ENCODE results near the gene ZBTB17. TPM values are rescaled to one million over a fixed set of nuclear protein-coding genes. Genes with fewer than 3 reads are reported as not detected.

Gene ZBTB17
- total RNA-seq, 1 experiment from 2014 or later, result 17.4 TPM

GRCh38 chr1:15958111-15958510 is 17.8 kb downstream of the ZBTB17 start:
- H3K9me3 ChIP-seq (ENCODE audit: insufficient read depth, low read depth), result no peaks in the 10 kb centered on the region
- H3K27me3 ChIP-seq (ENCODE audit: insufficient read depth, low read depth), result no peaks in the 10 kb centered on the region
- H3K27ac ChIP-seq, result no peak overlapping the region
- no peaks in the 10 kb centered on the region for H3K36me3 ChIP-seq (ENCODE audit: low read depth)
- TF ChIP-seq CTCF (conservative IDR thresholded peaks at IDR 0.05), result no peak
- TF ChIP-seq EZH2 (IDR thresholded peaks at IDR 0.05; ENCODE audit: low read depth), result no peak
- no peak overlapping the region for H3K4me3 ChIP-seq
- H4K20me1 ChIP-seq (ENCODE audit: insufficient read depth), result no peaks in the 10 kb centered on the region
- peaks cover 11% of the 10 kb centered on the region for H3K4me1 ChIP-seq (replicated peaks; ENCODE audit: insufficient read depth)
- no peak overlapping the region for H2AFZ ChIP-seq
- DNase-seq, result no peak
- no peak overlapping the region for H3K4me2 ChIP-seq
- H3K9me2 ChIP-seq (ENCODE audit: insufficient read depth), result no peaks in the 10 kb centered on the region
- ChIA-PET CTCF (interaction anchor here (0.6 kb wide), 2 partner anchors 81 to 144 kb away, joined by 5 to 6 read pairs; no protein-coding TSS in a partner anchor), POLR2A (ENCODE audit: unreplicated experiment) (no interaction called here)
- intact Hi-C loops (cut with micrococcal nuclease; ENCODE audit: unreplicated experiment), result no loop called here
- BruUV-seq (replicated peaks), result no TSS peak
- 0 out of 2 replicates have a peak, but pooled peaks cover 4% of the 10 kb centered on the region for H3K79me2 ChIP-seq (ENCODE audit: low read depth)
- 0 out of 2 replicates have a peak, but pooled peaks cover 2% of the 10 kb centered on the region for H3F3A ChIP-seq (ENCODE audit: insufficient read depth, low read depth)

GRCh38 chr1:15957221-15958095 is 18.4 kb downstream of the ZBTB17 start:
- intact Hi-C loops (cut with micrococcal nuclease; ENCODE audit: unreplicated experiment), result no loop called here
- Histone ChIP-seq H3K79me2 (ENCODE audit: low read depth) (0 out of 2 replicates have a peak, but pooled peaks cover 5% of the 10 kb centered on the region), H3K27ac (no peak overlapping the region), H2AFZ (no peak overlapping the region), H3K9me3 (ENCODE audit: insufficient read depth, low read depth) (no peaks in the 10 kb centered on the region), H4K20me1 (ENCODE audit: insufficient read depth) (no peaks in the 10 kb centered on the region), H3K4me3 (no peak overlapping the region), H3K9me2 (ENCODE audit: insufficient read depth) (no peaks in the 10 kb centered on the region), H3K36me3 (ENCODE audit: low read depth) (no peaks in the 10 kb centered on the region), H3F3A (ENCODE audit: insufficient read depth, low read depth) (peaks cover 6% of the 10 kb centered on the region; the same call in 1 of the 2 replicates), H3K4me2 (no peak overlapping the region), H3K27me3 (ENCODE audit: insufficient read depth, low read depth) (no peaks in the 10 kb centered on the region), H3K4me1 (replicated peaks; ENCODE audit: insufficient read depth) (peaks cover 16% of the 10 kb centered on the region)
- POLR2A ChIA-PET (ENCODE audit: unreplicated experiment), result interaction anchor here (0.7 kb wide), 1 partner anchor 204 kb away, joined by 5 read pairs; no protein-coding TSS in a partner anchor
- TF ChIP-seq CTCF (conservative IDR thresholded peaks at IDR 0.05) (no peak), EZH2 (IDR thresholded peaks at IDR 0.05; ENCODE audit: low read depth) (no peak)
- DNase-seq, result no peak
- no TSS peak for BruUV-seq (replicated peaks)
- CTCF ChIA-PET, result interaction anchor here (0.6 kb wide), 2 partner anchors 80 to 143 kb away, joined by 5 to 6 read pairs; no protein-coding TSS in a partner anchor

- H3K9me3 ChIP-seq (ENCODE audit: insufficient read depth, low read depth), result no peaks in the 10 kb centered on the region
- no peaks in the 10 kb centered on the region for H3K27me3 ChIP-seq (ENCODE audit: insufficient read depth, low read depth)
- DNase-seq, result no peak
- H3K36me3 ChIP-seq (ENCODE audit: low read depth), result no peaks in the 10 kb centered on the region
- no peak overlapping the region for H2AFZ ChIP-seq
- H3K4me2 ChIP-seq, result no peak overlapping the region
- H4K20me1 ChIP-seq (ENCODE audit: insufficient read depth), result no peaks in the 10 kb centered on the region
- H3F3A ChIP-seq (ENCODE audit: insufficient read depth, low read depth), result peaks cover 10% of the 10 kb centered on the region; the same call in 1 of the 2 replicates
- H3K79me2 ChIP-seq (ENCODE audit: low read depth), result peaks cover 8% of the 10 kb centered on the region; the same call in 1 of the 2 replicates
- H3K27ac ChIP-seq, result no peak overlapping the region
- intact Hi-C loops (cut with micrococcal nuclease; ENCODE audit: unreplicated experiment), result no loop called here
- POLR2A ChIA-PET (ENCODE audit: unreplicated experiment), result interaction anchor here (0.7 kb wide), 1 partner anchor 393 kb away, joined by 3 read pairs; no protein-coding TSS in a partner anchor
- CTCF ChIA-PET, result no interaction called here
- BruUV-seq (replicated peaks), result no TSS peak
- TF ChIP-seq CTCF (conservative IDR thresholded peaks at IDR 0.05) (no peak), EZH2 (IDR thresholded peaks at IDR 0.05; ENCODE audit: low read depth) (no peak)
- H3K9me2 ChIP-seq (ENCODE audit: insufficient read depth), result no peaks in the 10 kb centered on the region
- no peak overlapping the region for H3K4me3 ChIP-seq
- peaks cover 24% of the 10 kb centered on the region for H3K4me1 ChIP-seq (replicated peaks; ENCODE audit: insufficient read depth)
Observed at GRCh38 chr1:15956150-15956549, 19.8 kb downstream of the ZBTB17 start.
